ENCODE measurements around the gene SNRNP25.
A peak's percentile ranks its signal among the peaks of the same experiment; 100 is the strongest.
"Not testable (repeated sequence)": the region's sequence is repeated elsewhere in the genome, so short reads cannot be mapped to it uniquely, and the experiment has no call there.

Gene SNRNP25

DNA sequence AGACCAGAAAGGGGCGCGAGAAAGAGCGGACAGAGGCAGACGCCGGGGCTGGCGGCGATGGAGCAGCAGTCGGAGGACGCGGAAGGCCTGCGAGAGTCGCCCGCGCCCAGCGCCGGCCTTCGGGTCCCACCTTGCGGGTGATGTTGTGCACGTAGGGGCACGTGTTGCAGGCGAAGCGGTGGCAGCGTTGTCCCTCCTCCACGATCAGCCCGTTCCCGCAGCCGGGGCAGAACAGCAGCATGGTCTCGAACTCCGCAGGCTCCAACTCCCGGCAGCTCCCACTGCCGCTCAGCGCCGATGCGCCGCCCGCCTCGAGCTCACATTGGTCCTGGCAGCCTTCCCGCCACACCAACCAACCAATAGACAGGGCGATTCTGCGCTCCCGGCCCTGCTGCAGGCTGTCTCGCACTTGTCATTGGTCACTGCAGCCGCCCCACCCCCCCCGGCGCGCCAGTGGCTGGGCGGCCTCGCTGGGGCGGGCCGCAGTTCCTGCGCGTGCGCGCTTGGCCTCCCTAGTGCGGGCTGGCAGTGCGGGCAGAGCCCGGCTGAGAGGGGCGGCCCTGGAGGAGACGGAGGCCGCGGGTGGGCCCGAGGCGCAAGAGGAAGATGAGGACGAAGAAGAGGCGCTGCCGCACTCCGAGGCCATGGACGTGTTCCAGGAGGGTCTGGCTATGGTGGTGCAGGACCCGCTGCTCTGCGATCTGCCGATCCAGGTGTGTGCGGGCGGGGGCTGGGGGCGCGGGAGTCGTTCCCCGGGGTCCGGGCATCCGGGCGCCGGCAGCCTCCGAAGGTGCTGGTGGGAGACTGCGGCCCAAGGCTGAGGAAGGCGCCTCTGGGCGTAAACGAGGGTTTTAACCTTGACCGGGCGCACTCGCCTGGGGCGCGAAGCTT is at the start of gene SNRNP25, which contains the start of gene POLR3K:
Gene SNRNP25 (plus strand): TSS at position 483 of the 891 bp plus-strand sequence. CDS start 189 bp downstream, at position 672.
Gene POLR3K (minus strand): TSS at position 263 of the 891 bp plus-strand sequence. CDS start 22 bp downstream, at position 241.
- peak; percentile 93 for DNase-seq

- no peak for DNase-seq
Observed at GRCh38 chr16:9903-10665, 43.5 kb upstream of the SNRNP25 start.

GRCh38 chr16:10772-11171 is 42.9 kb upstream of the SNRNP25 start:
- not testable (repeated sequence) for DNase-seq

DNA sequence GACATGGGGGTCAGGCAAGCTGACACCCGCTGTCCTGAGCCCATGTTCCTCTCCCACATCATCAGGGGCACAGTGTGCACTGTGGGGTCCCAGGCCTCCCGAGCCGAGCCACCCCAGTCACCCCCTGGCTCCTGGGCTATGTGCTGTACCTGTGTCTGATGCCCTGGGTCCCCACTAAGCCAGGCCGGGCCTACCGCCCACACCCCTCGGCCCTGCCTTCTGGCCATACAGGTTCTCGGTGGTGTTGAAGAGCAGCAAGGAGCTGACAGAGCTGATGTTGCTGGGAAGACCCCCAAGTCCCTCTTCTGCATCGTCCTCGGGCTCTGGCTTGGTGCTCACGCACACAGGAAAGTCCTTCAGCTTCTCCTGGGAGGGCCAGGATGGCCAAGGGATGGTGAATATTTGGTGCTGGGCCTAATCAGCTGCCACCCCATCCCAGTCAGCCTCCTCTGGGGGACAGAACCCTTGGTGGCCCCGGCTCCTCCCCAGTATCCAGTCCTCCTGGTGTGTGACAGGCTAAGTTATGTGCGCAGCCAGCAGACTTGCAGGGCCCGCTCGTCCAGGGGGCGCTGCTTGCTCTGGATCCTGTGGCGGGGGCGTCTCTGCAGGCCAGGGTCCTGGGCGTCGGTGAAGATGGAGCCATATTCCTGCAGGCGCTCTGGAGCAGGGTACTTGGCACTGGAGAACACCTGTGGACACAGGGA is 36.4 kb upstream of the SNRNP25 start:
- DNase-seq: not testable (repeated sequence)

DNA sequence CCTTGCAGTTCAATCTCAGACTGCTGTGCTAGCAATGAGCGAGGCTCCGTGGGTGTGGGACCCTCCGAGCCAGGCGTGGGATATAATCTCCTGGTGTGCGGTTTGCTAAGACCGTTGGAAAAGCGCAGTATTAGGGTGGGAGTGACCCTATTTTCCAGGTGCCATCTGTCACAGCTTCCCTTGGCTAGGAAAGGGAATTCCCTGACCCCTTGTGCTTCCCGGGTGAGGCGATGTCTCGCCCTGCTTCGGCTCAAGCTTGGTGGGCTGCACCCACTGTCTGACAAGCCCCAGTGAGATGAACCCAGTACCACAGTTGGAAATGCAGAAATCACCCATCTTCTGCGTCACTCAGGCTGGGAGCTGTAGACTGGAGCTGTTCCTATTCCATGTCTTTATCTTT is 32.7 kb upstream of the SNRNP25 start:
- not testable (repeated sequence) for DNase-seq

DNA sequence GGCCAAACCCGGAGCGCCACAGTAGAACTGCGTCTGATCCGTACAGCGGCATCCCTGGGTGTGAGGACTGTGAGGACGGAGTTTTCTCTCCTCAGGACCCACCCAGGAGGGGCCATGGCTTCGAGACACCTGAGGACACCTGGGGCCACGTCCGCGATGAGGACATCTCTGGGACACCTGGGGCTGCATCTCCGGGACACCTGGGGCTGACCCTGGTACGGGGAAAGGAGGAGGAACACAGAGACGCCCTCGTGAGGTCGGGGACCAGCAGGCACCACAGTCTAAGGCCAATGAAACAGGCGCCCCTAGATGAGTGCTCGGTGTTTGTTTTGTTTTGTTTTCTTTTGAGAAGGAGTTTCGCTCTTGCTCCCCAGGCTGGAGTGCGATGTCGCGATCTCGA is 29.5 kb upstream of the SNRNP25 start:
- DNase-seq: not testable (repeated sequence)

GRCh38 chr16:25926-26348 is 27.7 kb upstream of the SNRNP25 start:
- DNase-seq: not testable (repeated sequence)

- DNase-seq: not testable (repeated sequence)
Observed at GRCh38 chr16:30627-31026, 23.0 kb upstream of the SNRNP25 start.

GRCh38 chr16:33154-33876 is 20.3 kb upstream of the SNRNP25 start:
- not testable (repeated sequence) for DNase-seq

DNA sequence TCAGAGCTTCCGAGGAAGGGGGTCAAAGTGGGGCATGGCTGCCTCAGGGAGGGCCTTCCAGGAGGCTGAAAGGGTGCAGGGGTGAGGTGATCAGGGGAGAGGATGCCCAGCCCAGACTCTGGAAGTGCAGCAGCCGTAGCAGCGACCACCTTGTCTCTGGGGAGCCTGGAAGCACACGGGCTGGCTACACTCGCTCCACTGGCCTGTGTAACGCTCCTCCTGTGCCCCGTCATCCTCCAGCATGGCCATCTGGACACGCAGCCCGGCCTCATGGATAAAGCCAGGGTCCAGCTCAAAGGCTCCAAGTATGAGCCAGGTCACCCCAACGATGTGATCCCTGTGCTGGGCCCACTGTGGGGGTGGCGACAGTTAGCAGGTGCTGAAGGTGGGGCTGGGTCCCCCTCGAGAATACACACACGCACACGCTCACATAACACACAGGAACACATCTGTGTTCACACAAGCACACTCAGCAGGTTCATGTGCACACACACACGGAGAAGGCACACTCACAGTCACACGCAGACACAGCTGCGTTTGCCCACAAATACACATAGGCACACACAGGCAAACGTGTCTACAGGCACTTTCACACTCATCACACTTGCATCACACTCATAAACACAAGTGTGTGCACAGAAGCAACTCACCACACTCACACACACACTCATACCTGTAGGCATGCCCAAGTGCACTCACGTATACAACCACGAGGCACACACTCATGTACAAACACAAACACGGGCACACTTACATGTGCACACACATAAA is 19.6 kb upstream of the SNRNP25 start:
- DNase-seq: no peak

- no peak for DNase-seq
Observed at GRCh38 chr16:34648-34987, 19.0 kb upstream of the SNRNP25 start.

DNA sequence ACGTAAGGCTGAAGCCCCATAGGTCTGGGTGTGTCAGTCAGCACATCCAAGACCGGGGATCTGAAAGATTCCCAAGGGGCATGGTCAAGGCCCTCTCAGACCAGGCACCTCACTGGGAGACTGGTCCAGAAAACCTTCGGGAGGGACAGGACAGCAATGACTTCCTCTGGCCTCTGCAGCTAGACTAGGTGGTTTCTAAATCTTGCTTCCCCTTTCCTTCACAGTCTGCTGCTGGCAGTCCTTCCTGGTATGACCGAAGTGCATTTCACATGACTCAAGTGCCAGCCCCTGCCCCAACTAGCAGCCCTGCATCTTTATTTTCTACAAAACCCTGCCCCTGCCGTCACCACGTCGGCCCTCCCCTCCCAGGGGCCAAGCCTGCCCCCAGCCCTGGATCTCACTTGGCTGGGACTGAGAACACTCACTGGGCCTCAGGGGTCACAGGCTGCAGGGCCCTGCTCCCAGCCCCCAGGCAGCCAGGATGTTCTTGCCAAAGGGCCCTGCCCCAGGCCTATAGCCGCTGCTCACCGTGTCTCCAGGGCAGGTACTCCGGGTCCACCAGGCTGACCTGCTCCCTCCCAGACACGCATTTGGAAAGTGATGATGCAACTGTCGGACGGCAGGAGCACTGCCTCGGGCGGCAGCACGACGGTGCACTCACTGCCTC is 18.5 kb upstream of the SNRNP25 start:
- DNase-seq: no peak

DNA sequence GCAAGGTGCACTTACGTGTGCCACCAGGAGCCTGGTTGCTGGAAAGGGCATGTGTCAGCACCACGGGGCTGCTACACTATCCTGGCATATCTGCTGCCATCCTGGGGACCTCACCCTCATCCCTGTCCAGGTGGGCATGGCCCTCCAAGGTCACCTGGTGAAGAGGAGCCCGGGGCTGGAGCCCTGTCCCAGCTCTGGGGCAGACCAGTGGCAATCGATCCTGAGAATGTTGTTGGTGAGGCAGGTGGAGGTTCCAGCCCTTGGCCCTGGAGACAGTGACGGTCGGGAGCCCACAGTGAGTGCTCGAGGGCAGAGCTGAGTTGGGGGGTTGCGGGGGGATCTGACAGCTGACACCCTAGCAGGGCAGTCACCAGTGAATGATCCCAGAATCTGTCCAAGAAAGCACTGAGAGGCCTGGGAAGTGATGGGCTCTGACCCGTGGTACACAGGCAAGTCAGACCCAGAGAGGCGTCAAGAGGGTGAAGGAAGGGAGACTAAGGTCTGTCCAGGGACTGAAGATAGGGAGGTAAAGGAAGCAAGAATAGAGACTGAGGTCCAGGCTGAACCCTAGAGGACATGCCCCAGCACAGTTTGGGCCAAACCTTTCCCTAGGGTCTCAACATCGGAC is 17.8 kb upstream of the SNRNP25 start:
- DNase-seq: no peak

GRCh38 chr16:36336-36984 is 17.2 kb upstream of the SNRNP25 start:
- no peak for DNase-seq

GRCh38 chr16:37511-37910 is 16.1 kb upstream of the SNRNP25 start:
- DNase-seq: no peak

GRCh38 chr16:38206-38605 is 15.4 kb upstream of the SNRNP25 start:
- not testable (repeated sequence) for DNase-seq

DNA sequence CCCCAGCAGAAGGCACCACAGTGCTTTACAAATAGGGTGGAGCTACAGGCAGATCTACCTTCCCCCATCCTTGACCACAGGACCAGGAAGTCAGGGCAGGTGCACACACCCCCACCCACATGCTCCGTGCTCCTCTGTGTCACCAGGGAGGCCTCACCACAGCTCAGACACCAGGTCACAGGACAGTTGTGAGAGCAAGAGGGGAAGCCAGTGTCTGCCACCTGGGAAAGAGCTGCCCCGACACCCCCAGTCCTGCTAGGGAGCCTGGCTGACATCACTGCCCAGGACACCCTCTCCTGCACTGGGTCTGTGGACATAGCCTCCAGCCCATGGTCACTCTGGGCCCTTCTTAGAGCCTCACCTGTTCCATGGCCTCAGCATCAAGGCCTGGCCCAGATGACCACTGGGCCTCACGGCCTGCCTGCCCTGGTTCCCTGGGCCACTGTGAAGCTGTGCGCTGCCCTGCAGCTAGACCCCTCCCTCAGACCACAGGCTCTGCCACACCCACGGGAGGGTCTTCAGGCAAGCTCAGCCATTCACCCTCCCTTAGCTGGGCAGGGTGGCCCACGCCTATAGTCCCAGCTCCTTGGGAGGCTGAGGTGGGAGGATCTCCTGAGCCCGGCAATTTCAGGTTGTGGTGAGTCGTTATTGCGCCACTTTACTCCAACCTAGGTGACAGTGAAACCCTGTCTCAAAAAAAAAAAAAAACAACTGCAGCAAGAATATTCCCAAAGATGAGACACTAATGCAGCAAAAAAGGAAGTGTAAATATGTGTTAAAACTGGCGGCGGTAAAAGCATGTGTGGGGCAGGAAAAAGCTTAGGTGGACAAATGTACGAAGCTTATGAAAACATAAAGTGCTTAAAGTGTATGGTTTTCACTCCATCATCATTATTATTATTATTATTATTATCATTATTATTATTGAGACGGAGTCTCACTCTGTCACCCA is 14.4 kb upstream of the SNRNP25 start:
- DNase-seq: no peak

DNA sequence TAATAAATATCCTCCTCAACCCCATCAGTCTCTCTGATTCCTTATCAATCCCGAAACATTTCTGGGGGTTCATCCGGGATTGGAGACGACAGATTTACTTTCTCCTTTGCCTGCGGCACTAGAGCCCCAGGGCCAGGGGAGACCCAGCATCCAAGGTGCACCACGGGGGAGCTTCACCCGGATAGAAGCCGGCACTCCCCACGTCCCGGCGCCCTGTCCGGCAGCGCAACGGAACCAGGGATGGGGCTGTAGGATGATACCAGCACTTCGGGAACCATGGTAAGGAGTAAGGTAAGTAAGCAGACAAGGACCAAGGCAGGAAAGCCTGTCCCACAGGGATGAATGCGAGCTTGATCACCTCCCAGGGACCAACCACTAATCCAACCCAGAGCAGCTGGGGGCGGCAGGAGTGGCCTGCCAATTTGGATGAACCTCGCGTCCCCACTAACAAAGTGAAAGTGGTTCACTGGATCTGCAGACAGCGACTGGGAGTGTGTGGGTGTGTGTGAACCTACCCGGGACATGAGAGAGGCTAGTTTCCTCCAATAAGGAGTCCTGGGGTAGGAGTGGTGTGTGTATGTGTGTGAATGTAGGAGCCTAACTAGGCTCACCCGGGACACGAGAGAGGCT is 12.1 kb upstream of the SNRNP25 start:
- no peak for DNase-seq

All from 8988T (cell line).